RWPE2 (cell line): ENCODE results near the gene DUSP28.

Experiments used
- ATAC-seq: fragments of 200-7000 bp; cut with Tn5 transposase; 3 replicates; pipeline ENCODE4 v1.9.1; 2021; ENCODE audit warnings: low read depth
- DNase-seq: peaks from one replicate; pipeline ENCODE4 v3.0.0-alpha.2; 2020; ENCODE audit warnings: low spot score
- H3K27ac ChIP-seq: fragments of 450-650 bp; 2 replicates; pipeline ENCODE4 v1.5.1; 2017; ENCODE audit warnings: mild to moderate bottlenecking; ENCODE audit not compliant: poor library complexity, severe bottlenecking
- H3K27me3 ChIP-seq: fragments of 250-450 bp; sonication (Bioruptor Pico); 2 replicates; pipeline ENCODE4 v1.5.1; 2021; ENCODE audit warnings: mild to moderate bottlenecking, moderate library complexity; ENCODE audit not compliant: insufficient read depth, poor library complexity, severe bottlenecking
- H3K36me3 ChIP-seq: fragments of 250-450 bp; sonication (Bioruptor Pico); 2 replicates; pipeline ENCODE4 v1.5.1; 2020; ENCODE audit warnings: low read depth, mild to moderate bottlenecking, moderate library complexity
- H3K4me1 ChIP-seq: fragments of 250-450 bp; sonication (Bioruptor Pico); 2 replicates; pipeline ENCODE4 v1.5.1; 2021; ENCODE audit warnings: mild to moderate bottlenecking, moderate library complexity; ENCODE audit not compliant: insufficient read depth, poor library complexity, severe bottlenecking
- H3K4me3 ChIP-seq: fragments of 250-450 bp; sonication (Bioruptor Pico); 2 replicates; pipeline ENCODE4 v1.5.1; 2021; ENCODE audit warnings: mild to moderate bottlenecking, moderate library complexity; ENCODE audit not compliant: severe bottlenecking
- H3K9me3 ChIP-seq: fragments of 250-450 bp; sonication (Bioruptor Pico); 2 replicates; pipeline ENCODE4 v1.5.1; 2021; ENCODE audit warnings: mild to moderate bottlenecking, moderate library complexity; ENCODE audit not compliant: severe bottlenecking
- TF ChIP-seq, protein P1 (sequence below): fragments of 450-650 bp; IDR thresholded peaks from one replicate; pipeline ENCODE4 v1.5.1; 2017; ENCODE audit warnings: mild to moderate bottlenecking, moderate library complexity; ENCODE audit not compliant: poor library complexity, severe bottlenecking

Gene DUSP28

DNA sequence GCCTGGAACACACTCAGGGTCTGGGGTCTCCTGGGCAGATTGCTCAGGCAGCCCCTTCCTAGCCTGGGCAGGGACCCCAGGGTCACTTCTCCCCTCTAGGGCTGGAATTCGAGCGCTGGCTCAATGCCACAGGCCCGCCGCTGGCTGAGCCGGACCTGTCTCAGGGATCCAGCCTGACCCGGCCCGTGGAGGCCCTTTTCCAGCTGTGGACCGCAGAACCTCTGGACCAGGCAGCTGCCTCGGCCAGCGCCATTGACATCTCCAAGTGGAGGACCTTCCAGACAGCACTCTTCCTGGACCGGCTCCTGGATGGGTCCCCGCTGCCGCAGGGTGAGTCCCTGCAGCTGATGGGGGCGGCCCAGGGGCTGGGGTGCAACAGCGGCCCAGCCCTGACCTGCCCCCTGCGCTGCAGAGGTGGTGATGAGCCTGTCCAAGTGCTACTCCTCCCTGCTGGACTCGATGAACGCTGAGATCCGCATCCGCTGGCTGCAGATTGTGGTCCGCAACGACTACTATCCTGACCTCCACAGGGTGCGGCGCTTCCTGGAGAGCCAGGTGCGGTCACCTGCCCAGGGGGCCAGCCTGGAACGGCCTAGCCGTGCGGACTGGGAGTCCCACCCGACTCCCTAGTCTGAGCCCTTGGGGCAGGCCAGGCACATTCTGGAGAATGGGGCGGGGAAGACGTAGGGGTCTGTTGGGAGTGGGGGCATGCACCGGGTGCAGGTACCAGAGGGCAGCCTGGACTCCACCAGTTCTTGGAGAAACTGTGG is 16.5 kb downstream of the DUSP28 start:
- no peak for ATAC-seq
- H3K9me3 ChIP-seq: no peaks in the 10 kb centered on the region
- H3K27me3 ChIP-seq: no peaks in the 10 kb centered on the region
- TF ChIP-seq, protein P1, sequence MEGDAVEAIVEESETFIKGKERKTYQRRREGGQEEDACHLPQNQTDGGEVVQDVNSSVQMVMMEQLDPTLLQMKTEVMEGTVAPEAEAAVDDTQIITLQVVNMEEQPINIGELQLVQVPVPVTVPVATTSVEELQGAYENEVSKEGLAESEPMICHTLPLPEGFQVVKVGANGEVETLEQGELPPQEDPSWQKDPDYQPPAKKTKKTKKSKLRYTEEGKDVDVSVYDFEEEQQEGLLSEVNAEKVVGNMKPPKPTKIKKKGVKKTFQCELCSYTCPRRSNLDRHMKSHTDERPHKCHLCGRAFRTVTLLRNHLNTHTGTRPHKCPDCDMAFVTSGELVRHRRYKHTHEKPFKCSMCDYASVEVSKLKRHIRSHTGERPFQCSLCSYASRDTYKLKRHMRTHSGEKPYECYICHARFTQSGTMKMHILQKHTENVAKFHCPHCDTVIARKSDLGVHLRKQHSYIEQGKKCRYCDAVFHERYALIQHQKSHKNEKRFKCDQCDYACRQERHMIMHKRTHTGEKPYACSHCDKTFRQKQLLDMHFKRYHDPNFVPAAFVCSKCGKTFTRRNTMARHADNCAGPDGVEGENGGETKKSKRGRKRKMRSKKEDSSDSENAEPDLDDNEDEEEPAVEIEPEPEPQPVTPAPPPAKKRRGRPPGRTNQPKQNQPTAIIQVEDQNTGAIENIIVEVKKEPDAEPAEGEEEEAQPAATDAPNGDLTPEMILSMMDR: no peak
- no peak overlapping the region for H3K4me3 ChIP-seq
- H3K36me3 ChIP-seq: peaks cover 18% of the 10 kb centered on the region
- peaks cover 11% of the 10 kb centered on the region for H3K4me1 ChIP-seq
- no peak overlapping the region for H3K27ac ChIP-seq
- DNase-seq: no peak

DNA sequence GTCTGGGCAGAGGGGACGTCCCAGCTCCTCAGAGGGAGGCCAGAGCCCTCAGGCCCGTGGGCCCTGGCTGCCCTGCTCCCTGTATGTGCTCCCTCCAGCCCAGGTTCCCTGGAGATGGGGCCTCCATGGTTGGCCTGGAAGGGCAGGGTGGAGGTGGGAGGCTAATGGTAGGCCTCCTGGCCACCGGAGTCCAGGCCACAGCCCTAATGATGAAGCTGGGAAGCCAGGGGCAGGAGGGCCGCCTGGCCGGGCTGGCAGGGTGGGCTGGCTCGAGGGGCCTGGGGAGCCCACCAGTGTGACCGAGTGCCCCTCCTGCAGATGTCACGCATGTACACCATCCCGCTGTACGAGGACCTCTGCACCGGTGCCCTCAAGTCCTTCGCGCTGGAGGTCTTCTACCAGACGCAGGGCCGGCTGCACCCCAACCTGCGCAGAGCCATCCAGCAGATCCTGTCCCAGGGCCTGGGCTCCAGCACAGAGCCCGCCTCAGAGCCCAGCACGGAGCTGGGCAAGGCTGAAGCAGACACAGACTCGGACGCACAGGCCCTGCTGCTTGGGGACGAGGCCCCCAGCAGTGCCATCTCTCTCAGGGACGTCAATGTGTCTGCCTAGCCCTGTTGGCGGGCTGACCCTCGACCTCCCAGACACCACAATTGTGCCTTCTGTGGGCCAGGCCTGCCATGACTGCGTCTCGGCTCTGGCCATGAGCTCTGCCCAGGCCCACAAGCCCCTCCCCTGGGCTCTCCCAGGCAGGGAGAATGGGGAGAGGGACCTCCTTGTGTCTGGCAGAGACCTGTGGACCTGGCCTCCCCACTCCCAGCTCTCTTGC is 17.3 kb downstream of the DUSP28 start:
- ATAC-seq (no peak), DNase-seq (no peak)
- H3K4me1 ChIP-seq: peaks cover 18% of the 10 kb centered on the region
- no peaks in the 10 kb centered on the region for H3K9me3 ChIP-seq
- no peaks in the 10 kb centered on the region for H3K27me3 ChIP-seq
- peaks cover 18% of the 10 kb centered on the region for H3K36me3 ChIP-seq
- H3K4me3 ChIP-seq: no peak overlapping the region
- H3K27ac ChIP-seq: no peak overlapping the region
- TF ChIP-seq, protein P1: no peak

DNA sequence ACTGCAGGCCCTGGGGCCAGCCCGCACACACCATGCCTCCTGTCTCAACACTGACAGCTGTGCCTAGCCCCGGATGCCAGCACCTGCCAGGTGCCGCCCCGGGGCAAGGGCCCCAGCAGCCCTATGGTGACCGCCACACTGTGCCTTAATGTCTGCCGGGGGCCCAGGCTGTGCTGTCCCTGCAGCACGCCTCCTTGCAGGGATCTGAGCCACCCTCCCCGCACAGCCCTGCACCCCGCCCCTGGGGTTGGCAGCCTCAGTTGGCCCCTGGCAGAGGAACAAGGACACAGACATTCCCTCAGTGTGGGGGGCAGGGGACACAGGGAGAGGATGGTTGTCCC is 17.9 kb downstream of the DUSP28 start:
- H3K36me3 ChIP-seq: peaks cover 18% of the 10 kb centered on the region
- TF ChIP-seq, protein P1: no peak
- no peaks in the 10 kb centered on the region for H3K27me3 ChIP-seq
- H3K27ac ChIP-seq: no peak overlapping the region
- no peak overlapping the region for H3K4me3 ChIP-seq
- ATAC-seq (no peak), DNase-seq (no peak)
- H3K4me1 ChIP-seq: peaks cover 23% of the 10 kb centered on the region
- no peaks in the 10 kb centered on the region for H3K9me3 ChIP-seq

DNA sequence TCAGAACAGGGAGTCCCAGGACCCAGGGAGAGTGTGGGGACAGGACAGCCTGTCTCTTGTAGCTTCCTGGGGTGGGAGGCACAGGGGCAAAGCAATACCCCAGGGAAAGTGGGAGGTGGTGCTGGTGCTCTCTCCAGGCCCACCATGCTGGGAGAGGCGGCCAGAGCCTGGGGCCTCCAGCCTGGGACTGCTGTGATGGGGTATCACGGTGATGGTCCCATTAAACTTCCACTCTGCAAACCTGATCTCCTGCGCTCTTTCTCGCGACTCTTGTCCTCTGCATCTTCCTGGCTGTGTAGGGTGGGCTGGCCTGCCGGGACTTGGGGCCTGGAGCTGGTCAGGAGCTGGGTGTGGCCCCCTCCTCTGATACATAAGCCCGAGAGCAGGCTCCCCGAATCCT is 18.3 kb downstream of the DUSP28 start:
- no peak overlapping the region for H3K27ac ChIP-seq
- no peak for ATAC-seq
- peaks cover 18% of the 10 kb centered on the region for H3K36me3 ChIP-seq
- peaks cover 26% of the 10 kb centered on the region for H3K4me1 ChIP-seq
- H3K4me3 ChIP-seq: no peak overlapping the region
- no peaks in the 10 kb centered on the region for H3K9me3 ChIP-seq
- TF ChIP-seq, protein P1: no peak
- DNase-seq: no peak
- no peaks in the 10 kb centered on the region for H3K27me3 ChIP-seq
